Measurements from ENCODE around the gene TMEM252.

TMEM252 gene

GRCh38 chr9:68541568-68541967, 885 bp upstream of the TMEM252 start:
- no peak overlapping the region for H3K4me3 ChIP-seq (ENCODE audit: low read depth, low read length)
- DNase-seq (ENCODE audit: low read depth), result no peak
- TF ChIP-seq CTCF (IDR thresholded peaks at IDR 0.05; ENCODE audit: low read depth, low read length, missing control alignments), result no peak

GRCh38 chr9:68538200-68538599, 2.5 kb downstream of the TMEM252 start:
- no peak for DNase-seq (ENCODE audit: low read depth)
- H3K4me3 ChIP-seq (ENCODE audit: low read depth, low read length), result no peak overlapping the region
- TF ChIP-seq CTCF (IDR thresholded peaks at IDR 0.05; ENCODE audit: low read depth, low read length, missing control alignments), result no peak

GRCh38 chr9:68537616-68537880, 3.1 kb downstream of the TMEM252 start:
- no peak for TF ChIP-seq CTCF (IDR thresholded peaks at IDR 0.05; ENCODE audit: low read depth, low read length, missing control alignments)
- H3K4me3 ChIP-seq (ENCODE audit: low read depth, low read length), result no peak overlapping the region
- DNase-seq (ENCODE audit: low read depth), result no peak

- DNase-seq (ENCODE audit: low read depth), result no peak
- no peak for TF ChIP-seq CTCF (IDR thresholded peaks at IDR 0.05; ENCODE audit: low read depth, low read length, missing control alignments)
- H3K4me3 ChIP-seq (ENCODE audit: low read depth, low read length), result no peak overlapping the region
These were observed 3.6 kb downstream of the TMEM252 start for GRCh38 chr9:68536876-68537615.

GRCh38 chr9:68533678-68534077, 7.0 kb downstream of the TMEM252 start:
- no peak for DNase-seq (ENCODE audit: low read depth)
- TF ChIP-seq CTCF (IDR thresholded peaks at IDR 0.05; ENCODE audit: low read depth, low read length, missing control alignments), result no peak
- no peak overlapping the region for H3K4me3 ChIP-seq (ENCODE audit: low read depth, low read length)

GRCh38 chr9:68532131-68532530, 8.6 kb downstream of the TMEM252 start:
- H3K4me3 ChIP-seq (ENCODE audit: low read depth, low read length), result no peak overlapping the region
- DNase-seq (ENCODE audit: low read depth), result no peak
- no peak for TF ChIP-seq CTCF (IDR thresholded peaks at IDR 0.05; ENCODE audit: low read depth, low read length, missing control alignments)

- no peak for DNase-seq (ENCODE audit: low read depth)
- H3K4me3 ChIP-seq (ENCODE audit: low read depth, low read length), result no peak overlapping the region
- TF ChIP-seq CTCF (IDR thresholded peaks at IDR 0.05; ENCODE audit: low read depth, low read length, missing control alignments), result no peak
These were observed 10.1 kb downstream of the TMEM252 start for GRCh38 chr9:68530618-68531017.
